HL-60 (cell line): Measurements from ENCODE around the gene SH2B2.

Experiments used
- DNase-seq, 2 experiments: peaks; one replicate each; pipeline ENCODE4 v3.0.0-alpha.2; 2010 to 2020; ENCODE audit warnings: low read depth in 1 of 2, low spot score in 1 of 2
- H3K27ac ChIP-seq: fragments of 250-450 bp; sonication (Bioruptor Pico); replicated peaks from 2 replicates; pipeline ENCODE4 v1.5.1; 2020; ENCODE audit warnings: mild to moderate bottlenecking, moderate library complexity
- H3K27me3 ChIP-seq: fragments of 250-450 bp; sonication (Bioruptor Pico); 2 replicates; pipeline ENCODE4 v1.5.1; 2021; ENCODE audit warnings: mild to moderate bottlenecking, moderate library complexity; ENCODE audit not compliant: insufficient read depth, poor library complexity, severe bottlenecking
- H3K4me3 ChIP-seq: replicated peaks from 2 replicates; pipeline ENCODE4 v1.5.1; 2011; ENCODE audit warnings: mild to moderate bottlenecking, control low read depth, low read length; ENCODE audit not compliant: insufficient read depth
- GABPA ChIP-seq: IDR thresholded peaks from 2 replicates; pipeline ENCODE4 v1.6.1; 2012; ENCODE audit warnings: low read depth
- POLR2AphosphoS5 ChIP-seq: IDR thresholded peaks from 2 replicates; pipeline ENCODE4 v1.6.1; 2012; ENCODE audit warnings: low read depth
- SPI1 ChIP-seq: IDR thresholded peaks from 2 replicates; pipeline ENCODE4 v1.6.1; 2012; ENCODE audit warnings: low read depth, mild to moderate bottlenecking, borderline replicate concordance
- long read RNA-seq: library from polyadenylated mRNA; unstranded; transcript quantifications from one replicate; pipeline ENCODE4 v2.0.0, GENCODE V29; 2020
- TF ChIP-seq, protein P1 (sequence below): IDR thresholded peaks from one replicate; pipeline ENCODE4 v1.5.1; 2011; ENCODE audit warnings: low read length, control low read depth, inconsistent platforms; ENCODE audit not compliant: insufficient read depth
- TF ChIP-seq, protein P2 (sequence below): IDR thresholded peaks from 2 replicates; pipeline ENCODE4 v1.6.1; 2012; ENCODE audit warnings: low read depth; ENCODE audit not compliant: insufficient replicate concordance

The SH2B2 gene
- long read RNA-seq = 0 reads

DNA sequence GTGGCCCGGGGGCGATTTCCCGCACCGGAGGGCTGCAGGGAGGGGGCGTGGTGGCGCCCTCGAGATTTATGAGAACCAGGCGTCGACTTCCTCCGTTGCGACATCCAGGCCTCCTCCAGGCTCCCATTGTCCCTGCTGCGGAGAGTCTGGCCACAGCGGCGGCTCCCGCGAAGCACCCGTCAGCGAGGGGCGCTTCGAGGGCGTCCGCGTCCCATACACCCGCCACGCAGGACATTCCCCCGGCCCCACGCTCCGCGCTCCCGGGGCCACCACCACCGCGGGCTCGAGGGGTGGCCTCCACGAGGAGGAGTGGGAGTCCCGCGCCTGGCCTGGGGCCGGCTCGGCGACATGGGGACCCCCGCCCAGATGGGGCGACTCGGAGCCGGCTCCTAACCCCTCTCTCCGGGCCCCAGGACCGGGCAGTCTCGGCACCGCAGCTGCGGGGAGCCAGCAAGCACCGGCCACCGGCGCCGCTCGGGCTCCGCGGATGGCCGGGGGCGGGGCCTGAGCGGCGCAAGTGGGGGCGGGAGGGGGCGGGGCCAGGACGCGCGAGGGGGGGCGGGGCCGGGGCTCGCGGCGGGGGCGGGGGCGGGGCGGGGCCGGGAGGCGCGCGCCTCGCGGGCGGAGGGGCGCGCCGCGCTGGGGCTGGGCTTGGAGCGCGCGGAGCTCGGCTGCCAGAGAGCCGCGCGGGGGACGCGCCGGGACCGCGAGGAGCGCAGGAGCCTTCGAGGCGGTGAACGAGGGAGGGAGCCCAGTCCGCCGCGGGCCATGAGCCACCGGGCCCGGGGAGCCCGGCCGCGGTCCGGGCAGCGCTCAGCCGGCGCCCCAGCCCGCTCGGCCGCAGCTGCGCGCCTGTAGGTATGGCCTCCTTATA, at the start of gene SH2B2:
TSS of gene SH2B2 (plus strand) at position 632 of the 874 bp plus-strand sequence. CDS start 13,683 bp downstream, outside the sequence.
- H3K4me3 ChIP-seq = peak within 1 kb of the TSS; percentile 60
- TF ChIP-seq, protein P1, sequence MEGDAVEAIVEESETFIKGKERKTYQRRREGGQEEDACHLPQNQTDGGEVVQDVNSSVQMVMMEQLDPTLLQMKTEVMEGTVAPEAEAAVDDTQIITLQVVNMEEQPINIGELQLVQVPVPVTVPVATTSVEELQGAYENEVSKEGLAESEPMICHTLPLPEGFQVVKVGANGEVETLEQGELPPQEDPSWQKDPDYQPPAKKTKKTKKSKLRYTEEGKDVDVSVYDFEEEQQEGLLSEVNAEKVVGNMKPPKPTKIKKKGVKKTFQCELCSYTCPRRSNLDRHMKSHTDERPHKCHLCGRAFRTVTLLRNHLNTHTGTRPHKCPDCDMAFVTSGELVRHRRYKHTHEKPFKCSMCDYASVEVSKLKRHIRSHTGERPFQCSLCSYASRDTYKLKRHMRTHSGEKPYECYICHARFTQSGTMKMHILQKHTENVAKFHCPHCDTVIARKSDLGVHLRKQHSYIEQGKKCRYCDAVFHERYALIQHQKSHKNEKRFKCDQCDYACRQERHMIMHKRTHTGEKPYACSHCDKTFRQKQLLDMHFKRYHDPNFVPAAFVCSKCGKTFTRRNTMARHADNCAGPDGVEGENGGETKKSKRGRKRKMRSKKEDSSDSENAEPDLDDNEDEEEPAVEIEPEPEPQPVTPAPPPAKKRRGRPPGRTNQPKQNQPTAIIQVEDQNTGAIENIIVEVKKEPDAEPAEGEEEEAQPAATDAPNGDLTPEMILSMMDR = no peak
- no peak for TF ChIP-seq GABPA
- TF ChIP-seq, protein P2, sequence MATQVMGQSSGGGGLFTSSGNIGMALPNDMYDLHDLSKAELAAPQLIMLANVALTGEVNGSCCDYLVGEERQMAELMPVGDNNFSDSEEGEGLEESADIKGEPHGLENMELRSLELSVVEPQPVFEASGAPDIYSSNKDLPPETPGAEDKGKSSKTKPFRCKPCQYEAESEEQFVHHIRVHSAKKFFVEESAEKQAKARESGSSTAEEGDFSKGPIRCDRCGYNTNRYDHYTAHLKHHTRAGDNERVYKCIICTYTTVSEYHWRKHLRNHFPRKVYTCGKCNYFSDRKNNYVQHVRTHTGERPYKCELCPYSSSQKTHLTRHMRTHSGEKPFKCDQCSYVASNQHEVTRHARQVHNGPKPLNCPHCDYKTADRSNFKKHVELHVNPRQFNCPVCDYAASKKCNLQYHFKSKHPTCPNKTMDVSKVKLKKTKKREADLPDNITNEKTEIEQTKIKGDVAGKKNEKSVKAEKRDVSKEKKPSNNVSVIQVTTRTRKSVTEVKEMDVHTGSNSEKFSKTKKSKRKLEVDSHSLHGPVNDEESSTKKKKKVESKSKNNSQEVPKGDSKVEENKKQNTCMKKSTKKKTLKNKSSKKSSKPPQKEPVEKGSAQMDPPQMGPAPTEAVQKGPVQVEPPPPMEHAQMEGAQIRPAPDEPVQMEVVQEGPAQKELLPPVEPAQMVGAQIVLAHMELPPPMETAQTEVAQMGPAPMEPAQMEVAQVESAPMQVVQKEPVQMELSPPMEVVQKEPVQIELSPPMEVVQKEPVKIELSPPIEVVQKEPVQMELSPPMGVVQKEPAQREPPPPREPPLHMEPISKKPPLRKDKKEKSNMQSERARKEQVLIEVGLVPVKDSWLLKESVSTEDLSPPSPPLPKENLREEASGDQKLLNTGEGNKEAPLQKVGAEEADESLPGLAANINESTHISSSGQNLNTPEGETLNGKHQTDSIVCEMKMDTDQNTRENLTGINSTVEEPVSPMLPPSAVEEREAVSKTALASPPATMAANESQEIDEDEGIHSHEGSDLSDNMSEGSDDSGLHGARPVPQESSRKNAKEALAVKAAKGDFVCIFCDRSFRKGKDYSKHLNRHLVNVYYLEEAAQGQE = no peak
- no peak for TF ChIP-seq SPI1
- TF ChIP-seq POLR2AphosphoS5 = no peak; the same call in 1 of the 2 replicates
- H3K27ac ChIP-seq = peak within 1 kb of the TSS; percentile 61
- peak in 1 of 2 experiments; percentile 77 for DNase-seq
- no peaks in the 10 kb centered on the region for H3K27me3 ChIP-seq

DNA sequence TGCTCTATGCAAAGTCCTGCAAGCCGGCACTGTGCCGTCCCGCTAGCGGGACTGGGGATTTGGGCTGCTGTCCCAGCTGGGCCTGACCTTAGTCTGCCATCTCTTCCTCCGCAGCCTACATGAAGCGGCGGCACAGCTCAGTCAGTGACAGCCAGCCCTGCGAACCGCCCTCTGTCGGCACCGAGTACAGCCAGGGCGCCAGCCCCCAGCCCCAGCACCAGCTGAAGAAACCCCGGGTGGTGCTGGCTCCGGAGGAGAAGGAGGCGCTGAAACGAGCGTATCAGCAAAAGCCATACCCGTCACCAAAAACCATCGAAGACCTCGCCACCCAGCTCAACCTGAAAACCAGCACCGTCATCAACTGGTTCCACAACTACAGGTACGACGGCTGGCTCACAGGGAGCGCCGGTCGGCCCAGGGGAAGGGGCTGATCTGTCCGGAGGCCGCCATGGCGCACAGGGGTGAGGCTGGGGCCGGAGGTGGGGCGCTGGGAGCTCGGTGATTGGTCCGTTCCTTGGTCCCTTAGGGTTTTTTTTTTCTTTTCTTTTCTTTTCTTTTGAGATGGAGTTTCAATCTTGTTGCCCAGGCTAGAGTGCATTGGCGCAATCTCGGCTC, 47.4 kb upstream of the SH2B2 start:
- no peaks in the 10 kb centered on the region for H3K27me3 ChIP-seq
- TF ChIP-seq SPI1 = no peak
- TF ChIP-seq, protein P1 = no peak
- TF ChIP-seq POLR2AphosphoS5 = no peak
- no peak for TF ChIP-seq GABPA
- TF ChIP-seq, protein P2 = no peak
- DNase-seq = no peak
- no peak overlapping the region for H3K4me3 ChIP-seq
- H3K27ac ChIP-seq = no peak overlapping the region

DNA sequence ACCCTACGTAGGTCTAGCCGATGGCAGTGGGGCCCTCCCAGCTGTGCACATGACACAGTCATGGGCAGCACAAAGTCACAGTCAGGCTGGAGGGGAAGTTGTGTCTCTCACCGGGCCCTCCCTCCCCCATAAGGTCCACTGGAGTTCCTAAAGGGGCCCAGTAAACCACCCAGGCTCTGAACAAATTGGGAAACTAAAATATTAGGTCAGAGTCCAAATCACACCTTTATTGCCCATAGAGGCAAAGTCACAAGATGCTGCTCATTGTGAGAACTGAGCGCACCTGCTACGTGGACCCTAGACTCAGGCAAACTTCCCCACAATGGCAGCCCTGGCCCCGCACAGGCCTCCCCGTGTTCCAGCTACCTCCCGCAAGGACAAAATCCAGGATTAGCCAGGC, 45.2 kb upstream of the SH2B2 start:
- no peak for DNase-seq

More for the DNA sequence above, 45.2 kb upstream of the SH2B2 start:
- Histone ChIP-seq H3K27ac (no peak overlapping the region), H3K4me3 (no peak overlapping the region), H3K27me3 (no peaks in the 10 kb centered on the region)
- TF ChIP-seq GABPA (no peak), SPI1 (no peak), POLR2AphosphoS5 (no peak)
- TF ChIP-seq, protein P2 = no peak
- TF ChIP-seq, protein P1 = no peak
